ENCODE measurements around the gene FOXN3. TPM values are rescaled to one million over a fixed set of nuclear protein-coding genes. Genes with fewer than 3 reads are reported as not detected.

Gene FOXN3
- total and polyA plus RNA-seq, 2 experiments from 2014 or later = 98.9 to 167 TPM

DNA sequence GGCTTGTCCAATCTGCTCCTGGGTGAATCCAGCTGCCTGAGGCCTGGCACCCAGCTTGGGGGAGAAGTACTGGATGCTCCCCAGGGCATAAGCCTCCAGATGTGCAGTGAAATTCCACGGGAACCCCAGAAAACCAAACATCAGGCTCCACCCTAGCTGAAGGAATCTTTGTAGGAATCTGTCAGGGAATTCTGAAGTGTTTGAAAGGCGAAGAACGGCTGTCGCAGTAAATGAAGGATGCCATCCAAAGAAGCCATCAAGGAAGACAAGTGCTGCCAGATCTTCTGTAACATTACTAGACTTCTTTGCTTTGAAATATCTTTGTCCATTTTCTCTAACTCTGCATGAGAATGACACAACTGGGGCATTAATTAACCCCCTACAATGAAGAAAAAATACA is 219.4 kb downstream of the FOXN3 start:
- no peak overlapping the region for H3K4me3 Mint-ChIP-seq
- H3F3A ChIP-seq (replicated peaks; ENCODE audit: low read depth) = 0 out of 2 replicates have a peak, but pooled peaks cover 7% of the 10 kb centered on the region
- TF ChIP-seq ZNF114 (CRISPR knock-in tag; IDR thresholded peaks at IDR 0.05) = no peak
- TF ChIP-seq EZH2phosphoT487 (IDR thresholded peaks at IDR 0.05; ENCODE audit: unreplicated experiment) = no peak
- TF ChIP-seq ZNF331 (CRISPR knock-in tag; IDR thresholded peaks at IDR 0.05; ENCODE audit: low read depth) = no peak
- no peak for TF ChIP-seq EZH2 (IDR thresholded peaks at IDR 0.05; ENCODE audit: low read depth, unreplicated experiment)
- TF ChIP-seq, protein P1, sequence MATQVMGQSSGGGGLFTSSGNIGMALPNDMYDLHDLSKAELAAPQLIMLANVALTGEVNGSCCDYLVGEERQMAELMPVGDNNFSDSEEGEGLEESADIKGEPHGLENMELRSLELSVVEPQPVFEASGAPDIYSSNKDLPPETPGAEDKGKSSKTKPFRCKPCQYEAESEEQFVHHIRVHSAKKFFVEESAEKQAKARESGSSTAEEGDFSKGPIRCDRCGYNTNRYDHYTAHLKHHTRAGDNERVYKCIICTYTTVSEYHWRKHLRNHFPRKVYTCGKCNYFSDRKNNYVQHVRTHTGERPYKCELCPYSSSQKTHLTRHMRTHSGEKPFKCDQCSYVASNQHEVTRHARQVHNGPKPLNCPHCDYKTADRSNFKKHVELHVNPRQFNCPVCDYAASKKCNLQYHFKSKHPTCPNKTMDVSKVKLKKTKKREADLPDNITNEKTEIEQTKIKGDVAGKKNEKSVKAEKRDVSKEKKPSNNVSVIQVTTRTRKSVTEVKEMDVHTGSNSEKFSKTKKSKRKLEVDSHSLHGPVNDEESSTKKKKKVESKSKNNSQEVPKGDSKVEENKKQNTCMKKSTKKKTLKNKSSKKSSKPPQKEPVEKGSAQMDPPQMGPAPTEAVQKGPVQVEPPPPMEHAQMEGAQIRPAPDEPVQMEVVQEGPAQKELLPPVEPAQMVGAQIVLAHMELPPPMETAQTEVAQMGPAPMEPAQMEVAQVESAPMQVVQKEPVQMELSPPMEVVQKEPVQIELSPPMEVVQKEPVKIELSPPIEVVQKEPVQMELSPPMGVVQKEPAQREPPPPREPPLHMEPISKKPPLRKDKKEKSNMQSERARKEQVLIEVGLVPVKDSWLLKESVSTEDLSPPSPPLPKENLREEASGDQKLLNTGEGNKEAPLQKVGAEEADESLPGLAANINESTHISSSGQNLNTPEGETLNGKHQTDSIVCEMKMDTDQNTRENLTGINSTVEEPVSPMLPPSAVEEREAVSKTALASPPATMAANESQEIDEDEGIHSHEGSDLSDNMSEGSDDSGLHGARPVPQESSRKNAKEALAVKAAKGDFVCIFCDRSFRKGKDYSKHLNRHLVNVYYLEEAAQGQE (IDR thresholded peaks at IDR 0.05; ENCODE audit: unreplicated experiment) = no peak
- TF ChIP-seq STAT1 (IDR thresholded peaks at IDR 0.05; ENCODE audit: unreplicated experiment) = no peak
- TF ChIP-seq NANOG (IDR thresholded peaks at IDR 0.05; ENCODE audit: borderline replicate concordance) = no peak
- no peak for TF ChIP-seq CREB1 (CRISPR knock-in tag; IDR thresholded peaks at IDR 0.05; ENCODE audit: low read depth)
- TF ChIP-seq POLR2AphosphoS5 (IDR thresholded peaks at IDR 0.05; ENCODE audit: low read depth) = no peak
- TF ChIP-seq JUNB (IDR thresholded peaks at IDR 0.05; ENCODE audit: unreplicated experiment) = no peak
- TF ChIP-seq, protein P2, sequence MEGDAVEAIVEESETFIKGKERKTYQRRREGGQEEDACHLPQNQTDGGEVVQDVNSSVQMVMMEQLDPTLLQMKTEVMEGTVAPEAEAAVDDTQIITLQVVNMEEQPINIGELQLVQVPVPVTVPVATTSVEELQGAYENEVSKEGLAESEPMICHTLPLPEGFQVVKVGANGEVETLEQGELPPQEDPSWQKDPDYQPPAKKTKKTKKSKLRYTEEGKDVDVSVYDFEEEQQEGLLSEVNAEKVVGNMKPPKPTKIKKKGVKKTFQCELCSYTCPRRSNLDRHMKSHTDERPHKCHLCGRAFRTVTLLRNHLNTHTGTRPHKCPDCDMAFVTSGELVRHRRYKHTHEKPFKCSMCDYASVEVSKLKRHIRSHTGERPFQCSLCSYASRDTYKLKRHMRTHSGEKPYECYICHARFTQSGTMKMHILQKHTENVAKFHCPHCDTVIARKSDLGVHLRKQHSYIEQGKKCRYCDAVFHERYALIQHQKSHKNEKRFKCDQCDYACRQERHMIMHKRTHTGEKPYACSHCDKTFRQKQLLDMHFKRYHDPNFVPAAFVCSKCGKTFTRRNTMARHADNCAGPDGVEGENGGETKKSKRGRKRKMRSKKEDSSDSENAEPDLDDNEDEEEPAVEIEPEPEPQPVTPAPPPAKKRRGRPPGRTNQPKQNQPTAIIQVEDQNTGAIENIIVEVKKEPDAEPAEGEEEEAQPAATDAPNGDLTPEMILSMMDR (conservative IDR thresholded peaks at IDR 0.05; ENCODE audit: low read depth in 2 of 2) = no peak
- no peak for TF ChIP-seq ZNF462 (CRISPR knock-in tag; IDR thresholded peaks at IDR 0.05)
- H3K79me2 ChIP-seq (replicated peaks; ENCODE audit: insufficient read depth) = peaks cover 92% of the 10 kb centered on the region
- peaks cover 38% of the 10 kb centered on the region for H3K4me1 Mint-ChIP-seq
- peaks cover 4% of the 10 kb centered on the region; the same call in 1 of the 2 replicates for H3K9me2 ChIP-seq (ENCODE audit: insufficient read depth)
- peaks cover 11% of the 10 kb centered on the region for H3K27me3 Mint-ChIP-seq (ENCODE audit: insufficient read depth, low read depth, poor library complexity)
- H3K27ac Mint-ChIP-seq = no peak overlapping the region
- H3K4me1 ChIP-seq (ENCODE audit: insufficient read depth) = peaks cover 13% of the 10 kb centered on the region
- no peaks in the 10 kb centered on the region for H3K36me3 ChIP-seq (ENCODE audit: insufficient read depth)
- H3K4me3 ChIP-seq = no peak overlapping the region
- H3K4me2 ChIP-seq = no peak overlapping the region
- DNase-seq (ENCODE audit: low spot score) (no peak), ATAC-seq (no peak)
- no peaks in the 10 kb centered on the region for H3K9me3 Mint-ChIP-seq
- peaks cover 32% of the 10 kb centered on the region for H3K36me3 Mint-ChIP-seq (ENCODE audit: low read depth)
- no peak overlapping the region for H2AFZ ChIP-seq
- peaks cover 49% of the 10 kb centered on the region for H4K20me1 ChIP-seq (replicated peaks; ENCODE audit: insufficient read depth)
- no peak overlapping the region for H3K27ac ChIP-seq (ENCODE audit: low read depth)
- no peaks in the 10 kb centered on the region for H3K27me3 ChIP-seq (ENCODE audit: insufficient read depth)

Data from GM23338 (cell line).